Natural killer cell (primary cell): ENCODE data around the gene LIN7B. TPM values are rescaled to one million over a fixed set of nuclear protein-coding genes. Genes with fewer than 3 reads are reported as not detected.

Source experiments
- ATAC-seq, 3 donors: fragments of 150-1000 bp in 2 of 3; fragments of 200-7000 bp in 1 of 3; cut with Tn5 transposase; 1 replicate in 1 of 3; 2 replicates in 2 of 3; pipeline ENCODE4 v1.10.0; 2021; ENCODE audit warnings: mild to moderate bottlenecking in 2 of 3, moderate library complexity in 2 of 3
- DNase-seq, 2 donors: peaks; one replicate each; pipeline versions ENCODE4 v3.0.0 to v3.0.0-alpha.2; 2013 to 2021; ENCODE audit warnings: mixed read lengths in 1 of 2
- H3K27ac ChIP-seq: one replicate; pipeline ENCODE4 v1.5.1; 2013; ENCODE audit warnings: mild to moderate bottlenecking, low read length
- H3K27me3 ChIP-seq: one replicate; pipeline ENCODE4 v1.6.1; 2013; ENCODE audit warnings: low read length; ENCODE audit not compliant: control insufficient read depth, insufficient read depth
- H3K36me3 ChIP-seq: one replicate; pipeline ENCODE4 v1.6.1; 2013; ENCODE audit warnings: low read length; ENCODE audit not compliant: control insufficient read depth, insufficient read depth
- H3K4me1 ChIP-seq: one replicate; pipeline ENCODE4 v1.6.1; 2013; ENCODE audit warnings: low read length; ENCODE audit not compliant: control insufficient read depth, insufficient read depth
- H3K4me3 ChIP-seq: one replicate; pipeline ENCODE4 v1.5.1; 2013; ENCODE audit warnings: low read length
- H3K9me3 ChIP-seq: one replicate; pipeline ENCODE4 v1.6.1; 2013; ENCODE audit warnings: low read length; ENCODE audit not compliant: control insufficient read depth, insufficient read depth
- H3K27ac Mint-ChIP-seq, 2 donors: one replicate each; pipeline ENCODE4 v1.8.0; 2022; ENCODE audit warnings: mild to moderate bottlenecking in 2 of 2, mixed read lengths in 2 of 2, moderate library complexity in 1 of 2
- H3K27me3 Mint-ChIP-seq, 2 donors: one replicate each; pipeline ENCODE4 v1.8.0; 2022; ENCODE audit warnings: low read depth in 2 of 2, mixed read lengths in 2 of 2
- H3K36me3 Mint-ChIP-seq: one replicate; pipeline ENCODE4 v1.8.0; 2022; ENCODE audit warnings: mixed read lengths
- H3K4me1 Mint-ChIP-seq, 2 donors: one replicate each; pipeline ENCODE4 v1.8.0; 2022; ENCODE audit warnings: mixed read lengths in 2 of 2
- H3K4me3 Mint-ChIP-seq: one replicate; pipeline ENCODE4 v1.8.0; 2022; ENCODE audit warnings: mild to moderate bottlenecking, moderate library complexity, mixed read lengths
- H3K9me3 Mint-ChIP-seq, 2 donors: one replicate each; pipeline ENCODE4 v1.8.0; 2022; ENCODE audit warnings: mixed read lengths in 2 of 2
- CTCF ChIP-seq: fragments of 200-600 bp; IDR thresholded peaks from one replicate; pipeline ENCODE4 v1.8.0; 2022; ENCODE audit warnings: antibody characterized with exemption
- WGBS: methylation state at CpG from one replicate; pipeline ENCODE4 v1.1.7; 2013; ENCODE audit warnings: missing lambda C conversion rate; ENCODE audit not compliant: insufficient coverage; 5-methylcytosine and 5-hydroxymethylcytosine counted together
- intact Hi-C: fragments of 100-400 bp; cut with micrococcal nuclease; formaldehyde crosslinking; loops from one replicate; pipeline ENCODE4 v1.14.2; 2022
- total RNA-seq, 4 donors: library from RNA; stranded (reverse); fragments of 120-200 nt in 1 of 4; gene quantifications; one replicate each; pipeline versions ENCODE4 v1.2.3 to v1.2.4, GENCODE V29; 2013 to 2022

Gene LIN7B
- total RNA-seq, 3 donors from 2014 or later (not counting 1 experiment from before 2014, with no cell fraction given): 6.2 to 8.8 (median 6.5) TPM

GRCh38 chr19:49085868-49086232 lies 28.3 kb upstream of the LIN7B start:
- peaks cover 24% of the 10 kb centered on the region for H3K4me1 ChIP-seq
- DNase-seq (no peak), ATAC-seq (no peak)
- H3K27ac ChIP-seq: peak overlapping the region; percentile 78
- Mint-ChIP-seq H3K27me3 (peaks cover 0 to 3% of the 10 kb centered on the region in 2 donors), H3K27ac (peak overlapping the region; percentile 96), H3K9me3 (no peaks in the 10 kb centered on the region), H3K36me3 (no peaks in the 10 kb centered on the region), H3K4me3 (peak overlapping the region; percentile 99), H3K4me1 (peaks cover 29 to 45% of the 10 kb centered on the region in 2 donors)
- H3K9me3 ChIP-seq: no peaks in the 10 kb centered on the region
- WGBS: 1% methylated on average over 14 of the region's 14 CpGs
- peaks cover 13% of the 10 kb centered on the region for H3K36me3 ChIP-seq
- H3K27me3 ChIP-seq: no peaks in the 10 kb centered on the region
- intact Hi-C loops: no loop called here
- no peak for TF ChIP-seq CTCF
- H3K4me3 ChIP-seq: peak overlapping the region; percentile 76

- Mint-ChIP-seq H3K27ac (peak overlapping the region; percentile 96), H3K9me3 (no peaks in the 10 kb centered on the region), H3K27me3 (peaks cover 0 to 2% of the 10 kb centered on the region in 2 donors), H3K4me1 (peaks cover 29 to 47% of the 10 kb centered on the region in 2 donors), H3K36me3 (no peaks in the 10 kb centered on the region), H3K4me3 (peak overlapping the region; percentile 99)
- ATAC-seq: no peak
- no peak for TF ChIP-seq CTCF
- H3K4me3 ChIP-seq: peak overlapping the region; percentile 76
- peaks cover 24% of the 10 kb centered on the region for H3K4me1 ChIP-seq
- intact Hi-C loops: no loop called here
- 54% methylated on average over 11 of the region's 11 CpGs for WGBS
- H3K27me3 ChIP-seq: no peaks in the 10 kb centered on the region
- H3K36me3 ChIP-seq: peaks cover 16% of the 10 kb centered on the region
- no peak overlapping the region for H3K27ac ChIP-seq
- no peaks in the 10 kb centered on the region for H3K9me3 ChIP-seq
- no peak for DNase-seq
Observed at GRCh38 chr19:49086296-49086695, 27.9 kb upstream of the LIN7B start.

GRCh38 chr19:49091391-49092038 lies 22.7 kb upstream of the LIN7B start:
- ATAC-seq: peak in 1 of 3 donors; percentile 26
- H3K27me3 Mint-ChIP-seq: no peaks in the 10 kb centered on the region
- H3K4me3 Mint-ChIP-seq: no peak overlapping the region
- no peak overlapping the region for H3K27ac ChIP-seq
- 72% methylated on average over 15 of the region's 17 CpGs for WGBS
- peaks cover 8% of the 10 kb centered on the region for H3K4me1 ChIP-seq
- no peak for TF ChIP-seq CTCF
- H3K4me1 Mint-ChIP-seq: peaks cover 10 to 34% of the 10 kb centered on the region in 2 donors
- peak overlapping the region; percentile 26 to 38 for H3K27ac Mint-ChIP-seq
- H3K9me3 Mint-ChIP-seq: no peaks in the 10 kb centered on the region
- H3K27me3 ChIP-seq: no peaks in the 10 kb centered on the region
- H3K9me3 ChIP-seq: no peaks in the 10 kb centered on the region
- intact Hi-C loops: no loop called here
- H3K36me3 ChIP-seq: peaks cover 41% of the 10 kb centered on the region
- DNase-seq: no peak
- H3K4me3 ChIP-seq: no peak overlapping the region
- no peaks in the 10 kb centered on the region for H3K36me3 Mint-ChIP-seq

GRCh38 chr19:49092686-49093085 lies 21.5 kb upstream of the LIN7B start:
- DNase-seq: no peak
- Histone ChIP-seq H3K27me3 (no peaks in the 10 kb centered on the region), H3K9me3 (no peaks in the 10 kb centered on the region), H3K4me3 (no peak overlapping the region), H3K36me3 (peaks cover 48% of the 10 kb centered on the region), H3K4me1 (no peaks in the 10 kb centered on the region), H3K27ac (no peak overlapping the region)
- no peak for ATAC-seq
- no peaks in the 10 kb centered on the region for H3K9me3 Mint-ChIP-seq
- no peak overlapping the region for H3K4me3 Mint-ChIP-seq
- intact Hi-C loops: no loop called here
- no peak for TF ChIP-seq CTCF
- 95% methylated on average over 6 of the region's 6 CpGs for WGBS
- no peaks in the 10 kb centered on the region for H3K36me3 Mint-ChIP-seq
- H3K27ac Mint-ChIP-seq: no peak overlapping the region
- H3K27me3 Mint-ChIP-seq: no peaks in the 10 kb centered on the region
- H3K4me1 Mint-ChIP-seq: peaks cover under 1 to 26% of the 10 kb centered on the region in 2 donors
